H1 (cell line): ENCODE data around the gene MED31. TPM values are rescaled to one million over a fixed set of nuclear protein-coding genes. Genes with fewer than 3 reads are reported as not detected.

Source experiments
- ASH2L ChIP-seq: fragments of 200-600, 300-600 bp; sonication (generic); IDR thresholded peaks from one replicate; pipeline ENCODE4 v1.7.1; 2017; ENCODE audit warnings: low read length
- ATF3 ChIP-seq: IDR thresholded peaks from 2 replicates; pipeline ENCODE4 v1.6.1; 2011; ENCODE audit warnings: low read depth, mild to moderate bottlenecking, low read length; ENCODE audit not compliant: insufficient read depth
- BCL11A ChIP-seq, 2 experiments: IDR thresholded peaks; one replicate each; pipeline ENCODE4 v1.6.1; 2011; ENCODE audit warnings: low read depth in 2 of 2, low read length in 2 of 2, mild to moderate bottlenecking in 2 of 2
- CHD2 ChIP-seq: IDR thresholded peaks from 2 replicates; pipeline ENCODE4 v1.6.1; 2012; ENCODE audit warnings: low read length, improper control_type of control experiment
- CTBP2 ChIP-seq: IDR thresholded peaks from 2 replicates; pipeline ENCODE4 v1.7.0; 2011; ENCODE audit warnings: borderline replicate concordance, mild to moderate bottlenecking, moderate library complexity, mixed read lengths, low read length; ENCODE audit not compliant: insufficient read depth, insufficient read length
- KDM1A ChIP-seq: fragments of 200-600, 300-600 bp; sonication (generic); IDR thresholded peaks from 2 replicates; pipeline ENCODE4 v1.7.1; 2016; ENCODE audit warnings: mild to moderate bottlenecking, low read length, borderline replicate concordance
- POLR2AphosphoS5 ChIP-seq: IDR thresholded peaks from 2 replicates; pipeline ENCODE4 v1.6.1; 2011; ENCODE audit warnings: low read depth, low read length
- SIN3A ChIP-seq, 2 experiments: IDR thresholded peaks in 1 of 2; conservative IDR thresholded peaks in 1 of 2; 2 replicates each; pipeline ENCODE4 v1.6.1; 2011 to 2012; ENCODE audit warnings: low read length in 2 of 2, improper control_type of control experiment in 1 of 2, low read depth in 1 of 2, mild to moderate bottlenecking in 1 of 2
- SP1 ChIP-seq: IDR thresholded peaks from 2 replicates; pipeline ENCODE4 v1.6.1; 2011; ENCODE audit warnings: low read depth, low read length
- SRF ChIP-seq: IDR thresholded peaks from 2 replicates; pipeline ENCODE4 v1.6.1; 2011; ENCODE audit warnings: mild to moderate bottlenecking, low read depth, low read length, moderate library complexity
- SUZ12 ChIP-seq: fragments of 200-600 bp; sonication (generic); IDR thresholded peaks from 2 replicates; pipeline ENCODE4 v1.6.1; 2012; ENCODE audit warnings: mild to moderate bottlenecking, inconsistent platforms, low read length, moderate library complexity, mixed read lengths
- TAF7 ChIP-seq: optimal IDR thresholded peaks from 2 replicates; pipeline ENCODE3; 2011; ENCODE audit warnings: low read depth, mild to moderate bottlenecking, inconsistent platforms, low read length, moderate library complexity, borderline replicate concordance
- TCF12 ChIP-seq: IDR thresholded peaks from 2 replicates; pipeline ENCODE4 v1.6.1; 2011; ENCODE audit warnings: low read depth, mild to moderate bottlenecking, low read length
- TEAD4 ChIP-seq: IDR thresholded peaks from 2 replicates; pipeline ENCODE4 v1.6.1; 2012; ENCODE audit warnings: low read depth, low read length, inconsistent platforms, mixed read lengths
- YY1 ChIP-seq: IDR thresholded peaks from 2 replicates; pipeline ENCODE4 v1.6.1; 2011; ENCODE audit warnings: low read depth, mild to moderate bottlenecking, low read length
- polyA plus RNA-seq, 7 experiments: library from polyadenylated mRNA; depleted of rRNA in 3 of 7; stranded (reverse) in 5 of 7; unstranded in 2 of 7; fragments of >200 nt in 5 of 7; fragments of 200-250 nt in 2 of 7; gene quantifications; 1 replicate in 5 of 7; 2 replicates in 1 of 7; 4 replicates in 1 of 7; pipeline versions ENCODE4 v1.2.1 to v1.2.3, GENCODE V29; 2011 to 2013; ENCODE audit warnings: missing spikeins in 2 of 7, mixed read lengths in 2 of 7
- total RNA-seq: library from RNA; stranded (reverse); fragmentation: NEBNext Ultra II Directional; extraction: Animal tissue kit (Norgen Biotek cat#: 25700); gene quantifications from 2 replicates; pipeline ENCODE4 v1.2.1, GENCODE V29; 2021
- TF ChIP-seq, protein P1 (sequence below): IDR thresholded peaks from 2 replicates; pipeline ENCODE4 v1.6.1; 2011; ENCODE audit warnings: low read length, improper control_type of control experiment

Gene MED31
- total and polyA plus RNA-seq, 2 of the 8 experiments (the other 6 are each of a cell fraction or from before 2014, with no cell fraction given): 4.6 to 12.3 TPM

DNA sequence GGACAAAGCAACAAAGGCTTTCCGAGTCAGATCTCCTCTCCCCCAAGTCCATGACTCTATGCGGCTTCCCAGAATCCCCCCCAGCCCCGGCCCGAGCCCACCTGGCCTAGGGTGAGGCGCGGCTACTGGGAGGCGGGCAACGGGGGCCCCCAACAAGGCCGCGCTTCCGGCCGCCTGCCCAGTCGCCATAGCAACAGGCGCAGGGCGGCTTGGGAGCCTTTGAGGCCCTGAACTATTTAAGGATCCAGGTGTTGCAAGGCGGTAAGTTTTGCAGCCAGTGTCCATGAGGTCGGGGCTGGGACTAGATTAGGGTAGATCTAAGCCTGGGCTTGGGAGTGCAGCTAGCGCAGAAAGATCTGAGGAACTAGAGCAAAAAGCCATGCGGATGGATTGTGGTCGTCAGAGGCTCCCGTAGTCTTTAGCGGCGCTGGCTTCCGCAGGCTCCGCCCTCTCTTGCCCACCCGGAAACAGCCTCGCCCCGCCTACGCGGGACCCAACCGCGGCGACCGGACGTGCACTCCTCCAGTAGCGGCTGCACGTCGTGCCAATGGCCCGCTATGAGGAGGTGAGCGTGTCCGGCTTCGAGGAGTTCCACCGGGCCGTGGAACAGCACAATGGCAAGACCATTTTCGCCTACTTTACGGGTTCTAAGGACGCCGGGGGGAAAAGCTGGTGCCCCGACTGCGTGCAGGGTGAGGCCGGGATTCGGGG, 10.7 kb downstream of the MED31 start, which contains the start of the genes KIAA0753 and TXNDC17 (continued):
- no peak for TF ChIP-seq KDM1A
- no peak for TF ChIP-seq CTBP2
- TF ChIP-seq BCL11A (IDR thresholded peaks at IDR 0.05; ENCODE audit: low read depth in 2 of 2, low read length in 2 of 2): no peak
- 0 out of 2 replicates have a peak, but pooled peaks have one; percentile 30 for TF ChIP-seq SP1
- TF ChIP-seq ASH2L: peak; percentile 92
- TF ChIP-seq SIN3A (conservative IDR thresholded peaks at IDR 0.05 in 1 of 2, IDR thresholded peaks at IDR 0.05 in 1 of 2; ENCODE audit: low read depth in 1 of 2, low read length in 2 of 2): peak; percentile 47 to 86; a peak in 2 of 4 replicates
- TF ChIP-seq TAF7: peak; percentile 45
- TF ChIP-seq POLR2AphosphoS5: peak; percentile 83
- no peak for TF ChIP-seq TEAD4
- TF ChIP-seq, protein P1, sequence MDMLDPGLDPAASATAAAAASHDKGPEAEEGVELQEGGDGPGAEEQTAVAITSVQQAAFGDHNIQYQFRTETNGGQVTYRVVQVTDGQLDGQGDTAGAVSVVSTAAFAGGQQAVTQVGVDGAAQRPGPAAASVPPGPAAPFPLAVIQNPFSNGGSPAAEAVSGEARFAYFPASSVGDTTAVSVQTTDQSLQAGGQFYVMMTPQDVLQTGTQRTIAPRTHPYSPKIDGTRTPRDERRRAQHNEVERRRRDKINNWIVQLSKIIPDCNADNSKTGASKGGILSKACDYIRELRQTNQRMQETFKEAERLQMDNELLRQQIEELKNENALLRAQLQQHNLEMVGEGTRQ: 0 out of 2 replicates have a peak, but pooled peaks have one; percentile 13
- TF ChIP-seq CHD2: no peak
- TF ChIP-seq YY1: no peak
- no peak for TF ChIP-seq ATF3
- no peak for TF ChIP-seq SRF
- TF ChIP-seq SUZ12: no peak
- no peak for TF ChIP-seq TCF12
